GM19455 (cell line): ENCODE data around the gene SNTA1.
"Not testable (repeated sequence)": the region's sequence is repeated elsewhere in the genome, so short reads cannot be mapped to it uniquely, and the experiment has no call there.

ENCODE experiments used
- ATAC-seq: cut with Tn5 transposase; IDR thresholded peaks from one replicate; pipeline ENCODE4 v1.9.1; 2021; ENCODE audit not compliant: unreplicated experiment

The SNTA1 gene

DNA sequence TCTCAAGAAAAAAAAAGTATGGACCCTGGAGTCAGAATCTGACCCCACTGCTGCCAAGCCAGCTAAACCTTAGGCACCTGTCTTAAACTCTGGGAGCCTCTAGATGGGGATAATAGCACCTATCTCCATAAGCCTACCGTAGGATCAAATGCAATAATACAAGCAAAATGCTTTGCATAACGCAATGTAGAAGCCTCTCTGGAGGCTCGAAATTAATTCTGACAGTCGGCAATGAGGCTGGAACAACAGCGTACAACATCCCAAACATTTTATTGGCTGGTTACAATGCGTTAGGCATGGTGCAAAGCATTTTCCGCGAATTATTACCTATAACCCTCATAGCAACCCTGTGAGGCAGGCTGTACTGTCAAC is 42.8 kb downstream of the SNTA1 start:
- ATAC-seq = peak; percentile 15

DNA sequence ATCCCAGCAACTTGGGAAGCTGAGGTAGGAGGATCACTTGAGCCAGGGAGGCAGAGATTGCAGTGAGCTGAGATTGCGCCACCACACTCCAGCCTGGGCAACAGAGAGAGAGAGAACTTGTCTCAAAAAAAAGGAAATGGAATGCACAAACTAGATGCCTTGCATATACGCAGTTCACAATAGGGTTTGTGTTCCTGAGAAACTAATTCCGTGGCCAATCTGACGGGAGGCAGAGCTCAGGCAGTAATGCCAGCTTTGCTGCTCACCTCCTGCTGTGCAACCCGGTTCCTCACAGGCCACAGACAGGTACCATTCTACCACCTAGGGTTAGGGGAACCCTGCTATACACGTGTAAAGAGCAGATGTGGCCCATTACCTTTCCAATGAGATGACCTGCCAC is 43.6 kb downstream of the SNTA1 start:
- ATAC-seq = no peak

DNA sequence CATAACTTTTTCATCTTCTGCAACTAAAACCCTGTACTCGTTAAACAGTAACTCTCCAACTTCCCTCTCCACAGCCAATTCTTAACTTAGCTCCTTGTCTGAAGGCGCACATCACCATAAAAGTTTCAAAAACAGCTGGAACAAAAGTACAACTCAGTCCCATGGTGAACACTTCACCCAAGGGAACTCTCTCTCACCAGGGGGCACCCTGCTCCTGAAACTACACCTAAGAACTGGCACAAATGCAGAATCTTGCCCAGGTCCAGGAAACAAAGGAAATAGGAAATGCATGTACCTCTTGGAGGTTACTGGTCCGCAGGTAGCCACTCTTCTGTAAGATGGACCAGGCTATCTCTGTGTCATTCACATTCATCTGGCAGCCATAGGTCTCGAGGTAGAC is 48.8 kb downstream of the SNTA1 start:
- ATAC-seq = no peak

DNA sequence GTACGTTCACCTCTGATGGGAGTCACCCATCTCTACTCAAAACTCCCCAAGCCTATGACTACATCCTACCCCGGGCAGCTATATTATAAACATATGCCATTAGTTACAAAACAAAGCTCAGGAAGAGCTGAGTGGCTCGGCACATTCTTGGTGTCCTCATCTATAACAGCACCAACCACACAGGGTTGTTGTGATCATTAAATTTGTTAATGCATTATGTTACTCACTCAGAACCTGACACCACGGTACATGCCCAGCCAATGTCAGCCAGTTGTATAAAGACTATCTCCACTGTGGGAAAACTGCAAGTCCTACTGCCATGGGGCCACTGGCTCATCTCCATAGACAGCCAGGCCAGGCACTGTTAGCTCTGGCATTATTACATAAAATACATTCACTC is 50.0 kb downstream of the SNTA1 start:
- ATAC-seq = no peak

DNA sequence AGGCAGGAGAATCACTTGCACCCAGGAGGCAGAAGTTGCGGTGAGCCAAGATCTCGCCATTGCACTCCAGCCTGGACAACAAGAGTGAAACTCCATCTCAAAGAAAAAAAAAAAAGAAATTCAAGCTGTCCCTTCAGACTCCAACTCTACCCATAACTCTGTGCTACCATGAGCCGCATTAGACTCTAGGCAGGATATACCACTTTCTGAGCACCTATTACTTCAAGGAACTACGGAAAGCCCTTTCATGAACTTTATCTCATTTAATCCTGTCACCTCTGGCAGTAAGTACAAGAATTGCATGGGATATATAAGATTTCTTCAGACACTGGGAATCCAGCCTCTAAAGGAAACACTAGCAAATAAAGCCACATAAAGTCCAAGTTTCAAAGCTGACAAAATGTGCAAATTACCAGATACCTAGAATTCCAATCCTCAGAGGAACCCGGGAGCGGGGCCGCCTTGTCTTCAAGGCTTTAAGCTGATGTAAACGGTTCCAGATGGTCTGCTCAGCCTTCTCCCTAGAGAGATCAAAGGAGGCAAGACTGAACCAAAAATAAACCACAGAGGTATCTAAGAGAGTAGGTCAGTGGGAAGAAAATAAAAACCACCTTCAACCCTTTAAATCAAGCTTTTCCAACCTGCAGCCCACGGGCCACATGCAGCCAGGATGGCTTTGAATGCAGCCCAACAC is 51.7 kb downstream of the SNTA1 start:
- no peak for ATAC-seq

DNA sequence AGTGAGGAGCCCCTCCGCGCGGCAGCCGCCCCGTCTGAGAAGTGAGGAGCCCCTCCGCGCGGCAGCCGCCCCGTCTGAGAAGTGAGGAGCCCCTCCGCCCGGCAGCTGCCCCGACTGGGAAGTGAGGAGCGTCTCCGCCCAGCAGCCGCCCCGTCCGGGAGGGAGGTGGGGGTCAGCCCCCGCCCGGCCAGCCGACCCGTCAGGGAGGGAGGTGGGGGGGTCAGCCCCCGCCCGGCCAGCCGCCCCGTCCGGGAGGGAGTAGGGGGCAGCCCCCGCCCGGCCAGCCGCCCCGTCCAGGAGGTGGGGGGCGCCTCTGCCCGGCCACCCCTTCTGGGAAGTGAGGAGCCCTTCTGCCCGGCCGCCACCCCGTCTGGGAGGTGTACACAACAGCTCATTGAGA is 54.2 kb downstream of the SNTA1 start:
- ATAC-seq = not testable (repeated sequence)

DNA sequence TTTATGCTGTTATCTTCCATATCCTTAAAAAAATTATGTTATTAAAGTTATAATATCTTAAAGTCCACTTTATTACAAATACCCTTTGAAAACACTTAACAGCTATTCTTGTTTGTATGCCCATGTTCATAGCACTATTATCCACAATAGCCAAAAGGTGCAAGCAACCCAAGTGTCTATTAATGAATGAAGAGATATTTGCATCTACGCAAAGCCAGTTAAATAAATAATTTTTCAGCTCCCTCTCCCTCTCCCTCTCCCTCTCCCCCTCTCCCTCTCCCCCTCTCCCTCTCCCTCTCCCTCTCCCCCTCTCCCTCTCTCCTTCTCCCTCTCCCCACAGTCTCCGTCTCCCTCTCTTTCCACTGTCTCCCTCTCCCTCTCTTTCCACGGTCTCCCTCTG is 55.3 kb downstream of the SNTA1 start:
- no peak for ATAC-seq

DNA sequence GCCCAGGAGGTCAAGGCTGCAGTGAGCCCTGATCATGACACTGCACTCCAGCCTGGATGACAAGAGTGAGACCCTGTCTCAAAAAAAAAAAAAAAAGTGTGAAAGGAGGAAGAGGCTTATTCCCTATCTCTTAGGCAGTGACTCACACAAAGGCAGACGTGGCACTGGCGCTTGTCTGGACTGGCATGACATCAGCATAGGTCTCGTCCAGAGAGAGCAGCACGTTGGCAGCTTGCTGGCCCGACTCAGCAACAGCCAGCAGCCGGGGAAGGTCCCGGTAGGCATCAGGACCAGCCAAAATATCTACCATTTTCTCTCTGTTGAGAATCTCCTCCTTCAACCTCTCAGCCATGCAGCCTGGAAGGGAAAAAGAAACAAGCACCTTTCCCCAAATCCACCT is 56.4 kb downstream of the SNTA1 start:
- no peak for ATAC-seq

DNA sequence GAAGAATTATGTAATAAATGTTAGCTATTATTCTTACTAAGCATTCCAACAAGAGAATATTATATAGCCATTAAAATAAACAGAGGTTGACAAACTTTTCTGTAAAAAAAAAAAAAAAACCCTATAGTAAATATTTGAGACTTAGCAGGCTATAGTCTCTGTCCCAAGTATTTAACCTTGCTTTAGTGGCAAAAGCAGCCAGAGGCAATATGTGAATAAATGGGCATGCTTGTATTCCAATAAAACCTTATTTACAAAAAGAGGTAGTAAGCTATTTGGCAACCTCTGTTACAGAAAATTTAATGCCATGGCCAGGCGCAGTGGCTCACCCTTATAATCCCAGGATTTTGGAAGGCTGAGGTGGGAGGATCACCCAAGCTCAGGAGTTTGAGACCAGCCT is 56.9 kb downstream of the SNTA1 start:
- no peak for ATAC-seq

DNA sequence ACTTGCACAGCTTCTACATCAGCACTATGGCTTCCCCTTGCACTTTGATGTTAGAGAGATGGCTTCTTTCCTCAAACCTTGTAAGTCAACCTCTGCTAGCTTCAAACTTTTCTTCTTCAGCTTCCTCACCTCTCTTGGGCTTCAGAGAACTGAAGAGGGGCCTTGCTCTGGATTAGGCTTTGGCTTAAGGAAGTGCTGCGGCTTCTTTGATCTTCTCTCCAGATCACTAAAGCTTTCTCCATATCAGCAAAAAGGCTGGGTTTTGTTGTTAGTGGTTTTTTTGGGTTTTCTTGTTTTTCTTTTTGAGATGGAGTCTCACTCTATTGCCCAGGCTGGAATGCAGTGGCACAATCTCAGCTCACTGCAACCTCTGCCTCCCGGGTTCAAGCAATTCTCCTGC is 66.2 kb downstream of the SNTA1 start:
- ATAC-seq = no peak

DNA sequence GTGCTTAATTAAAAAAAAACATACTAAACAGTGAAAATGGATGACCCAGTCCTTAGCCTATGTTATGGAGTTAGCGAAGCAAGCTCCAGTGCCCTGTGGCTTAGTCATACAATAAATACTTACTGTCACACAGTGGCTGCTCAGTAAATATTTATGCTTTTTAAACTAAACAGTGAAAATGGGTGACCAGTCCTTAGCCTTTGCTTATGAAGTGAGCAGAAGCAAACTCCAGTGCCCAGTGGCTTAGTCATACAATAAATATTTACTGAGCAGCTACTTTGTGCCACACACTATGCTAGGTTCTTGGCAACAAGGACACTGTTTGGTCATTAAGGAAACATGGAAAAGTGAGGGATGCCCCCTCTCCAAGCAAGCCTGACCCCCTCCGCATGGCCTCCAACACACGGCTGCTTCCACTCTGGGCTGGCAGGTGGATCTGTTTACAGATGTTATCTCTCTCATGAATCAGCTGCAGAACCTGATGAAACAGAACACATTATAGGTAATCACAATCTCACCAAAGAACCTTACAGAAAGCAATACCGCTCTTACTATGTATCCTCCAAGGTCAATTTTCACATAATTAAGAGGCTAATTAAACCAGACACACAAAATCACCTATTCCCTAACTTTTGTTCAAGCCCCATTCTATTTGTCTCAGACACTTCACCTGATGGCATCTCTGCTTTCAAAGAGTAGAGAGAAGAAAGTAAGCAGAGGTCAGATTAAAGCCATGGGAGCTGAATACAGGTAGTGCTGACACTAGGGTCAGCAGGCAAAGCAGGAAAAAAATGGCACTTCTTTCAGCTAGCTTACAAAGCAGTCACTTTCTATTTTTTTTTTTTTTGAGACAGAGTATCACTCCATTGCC is 69.6 kb downstream of the SNTA1 start:
- ATAC-seq = no peak

DNA sequence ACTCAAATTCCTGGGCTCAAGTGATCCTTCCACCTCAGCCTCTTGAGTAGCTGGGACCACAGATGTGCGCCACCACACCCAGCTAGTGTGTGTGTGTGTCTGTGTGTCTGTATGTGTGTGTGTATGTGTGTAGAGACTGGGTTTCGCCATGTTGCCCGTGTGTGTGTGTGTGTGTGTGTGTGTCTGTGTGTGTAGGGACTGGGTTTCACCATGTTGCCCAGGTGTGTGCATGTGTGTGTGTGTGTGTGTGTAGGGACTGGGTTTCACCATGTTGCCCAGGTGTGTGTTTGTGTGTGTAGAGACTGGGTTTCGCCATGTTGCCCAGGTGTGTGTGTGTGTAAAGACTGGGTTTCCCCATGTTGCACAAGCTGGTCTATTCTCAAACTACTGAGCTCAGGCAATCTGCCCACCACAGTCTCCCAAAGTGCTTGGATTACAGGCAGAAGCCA is 70.5 kb downstream of the SNTA1 start:
- ATAC-seq = no peak

DNA sequence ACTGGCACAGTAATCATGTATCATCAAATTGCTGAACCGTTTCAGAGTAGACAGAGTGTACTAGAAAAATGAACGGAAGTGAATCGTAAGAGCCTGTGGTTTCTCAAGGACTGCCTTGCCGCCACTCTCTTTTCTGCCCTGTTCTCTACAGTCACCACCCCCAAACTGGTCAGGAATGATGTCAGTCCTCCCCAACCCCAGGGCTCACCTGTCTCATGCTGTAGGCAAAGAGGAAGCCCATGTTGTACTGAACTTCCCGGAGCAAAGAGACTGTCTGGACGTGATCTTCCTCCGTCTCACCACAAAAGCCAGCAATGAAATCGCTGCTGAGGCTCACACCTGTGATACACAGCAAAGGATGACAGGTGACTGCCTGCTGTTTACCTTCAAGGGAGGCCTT is 73.3 kb downstream of the SNTA1 start:
- no peak for ATAC-seq

DNA sequence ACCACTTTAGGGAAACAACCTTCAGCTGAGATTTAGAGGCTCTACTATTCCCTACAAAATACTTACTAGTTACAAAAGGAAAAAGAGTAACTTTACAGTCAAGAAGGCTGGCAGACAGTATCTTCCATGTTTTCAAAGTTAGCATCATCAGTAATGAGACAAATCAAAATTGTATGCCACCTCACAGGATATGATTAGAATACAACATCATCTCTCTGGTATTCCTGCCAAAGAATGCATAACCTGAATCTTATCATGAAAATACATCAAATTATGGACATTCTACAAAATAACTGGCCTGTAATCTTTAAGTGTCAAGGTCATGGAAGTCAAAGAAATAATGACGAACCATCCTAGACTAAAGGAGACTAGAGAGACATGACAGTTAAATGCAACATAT is 80.7 kb downstream of the SNTA1 start:
- no peak for ATAC-seq

DNA sequence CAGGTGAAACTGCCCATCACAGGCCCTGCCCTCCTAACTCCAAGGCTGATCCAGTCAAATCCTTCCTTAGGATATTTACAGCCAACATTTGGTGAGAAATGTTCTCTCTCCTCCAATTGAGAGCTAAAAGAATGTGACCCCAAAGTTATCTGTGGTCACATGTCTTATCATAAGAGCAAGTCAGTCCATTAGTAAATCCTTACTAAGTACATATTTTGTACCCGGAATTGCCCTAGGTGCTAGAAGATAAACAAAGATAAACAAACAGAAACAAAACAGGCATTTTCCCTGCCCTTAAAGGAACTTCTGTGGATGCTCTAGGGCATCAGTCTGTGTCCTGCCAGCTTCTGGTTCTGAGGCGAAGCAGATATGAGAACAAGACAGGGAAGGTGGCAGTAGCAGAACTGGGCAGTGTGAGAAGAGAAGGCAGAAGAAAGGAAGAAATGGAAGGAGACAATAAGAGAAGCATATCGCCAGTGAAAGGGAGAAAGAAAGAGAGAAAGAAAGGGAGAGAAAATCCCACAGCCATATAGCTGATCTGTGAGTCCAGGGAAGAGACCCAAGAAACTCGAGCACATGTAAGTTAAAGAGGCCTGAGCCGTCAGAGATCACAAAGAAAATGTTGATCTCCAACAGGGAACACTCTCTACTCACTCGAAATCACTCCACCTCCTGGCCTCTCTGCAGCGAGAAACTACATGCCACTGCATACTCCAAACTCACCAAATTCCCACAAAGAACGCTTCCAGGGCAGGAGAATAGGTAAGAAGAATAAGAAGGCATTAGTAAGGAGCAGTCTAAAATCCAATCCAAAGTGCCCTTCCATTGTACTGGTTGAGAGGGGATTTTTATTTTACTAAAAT is 83.9 kb downstream of the SNTA1 start:
- no peak for ATAC-seq
